ENCODE measurements around the gene SORL1-AS1.

Gene SORL1-AS1

GRCh38 chr11:121391914-121392313, 60.9 kb downstream of the SORL1-AS1 start:
- DNase-seq (ENCODE audit: low read depth), result no peak

GRCh38 chr11:121389651-121390050, 63.1 kb downstream of the SORL1-AS1 start:
- DNase-seq (ENCODE audit: low read depth), result no peak
